Loucy (cell line): ENCODE measurements around the gene ETV2.

ENCODE experiments used
- H2AFZ ChIP-seq: fragments of 200-600 bp; sonication (generic); 2 replicates; pipeline ENCODE4 v1.6.0; 2016; ENCODE audit warnings: antibody characterized with exemption, mild to moderate bottlenecking, low read length, moderate library complexity
- H3F3A ChIP-seq: fragments of 200-600 bp; 2 replicates; pipeline ENCODE4 v1.6.0; 2016; ENCODE audit warnings: antibody characterized with exemption, low read depth, mild to moderate bottlenecking
- H3K27me3 ChIP-seq: fragments of 200-600 bp; sonication (generic); 2 replicates; pipeline ENCODE4 v1.6.1; 2014; ENCODE audit warnings: low read length, mild to moderate bottlenecking; ENCODE audit not compliant: insufficient read depth, poor library complexity, severe bottlenecking
- H3K36me3 ChIP-seq: fragments of 200-600 bp; sonication (generic); 2 replicates; pipeline ENCODE4 v1.6.1; 2016; ENCODE audit warnings: low read length; ENCODE audit not compliant: insufficient read depth
- H3K4me1 ChIP-seq: fragments of 200-600 bp; sonication (generic); 2 replicates; pipeline ENCODE4 v1.5.1; 2014; ENCODE audit warnings: low read length, mild to moderate bottlenecking; ENCODE audit not compliant: insufficient read depth, poor library complexity, severe bottlenecking
- H3K4me2 ChIP-seq: fragments of 200-600 bp; sonication (generic); 2 replicates; pipeline ENCODE4 v1.6.0; 2014; ENCODE audit warnings: antibody characterized with exemption, low read length, low read depth, mild to moderate bottlenecking; ENCODE audit not compliant: poor library complexity, severe bottlenecking
- H3K4me3 ChIP-seq: fragments of 200-600 bp; sonication (generic); 2 replicates; pipeline ENCODE4 v1.5.1; 2014; ENCODE audit warnings: low read length, mild to moderate bottlenecking, mixed read lengths; ENCODE audit not compliant: poor library complexity, severe bottlenecking
- H3K79me2 ChIP-seq: fragments of 200-600 bp; sonication (generic); 2 replicates; pipeline ENCODE4 v1.6.1; 2014; ENCODE audit warnings: low read length; ENCODE audit not compliant: insufficient read depth
- H3K9ac ChIP-seq: fragments of 200-600 bp; sonication (generic); 2 replicates; pipeline ENCODE4 v1.6.0; 2014; ENCODE audit warnings: mild to moderate bottlenecking, low read depth, low read length, moderate library complexity; ENCODE audit not compliant: poor library complexity, severe bottlenecking
- H3K9me2 ChIP-seq: fragments of 200-600 bp; sonication (generic); replicated peaks from 2 replicates; pipeline ENCODE4 v1.6.1; 2016; ENCODE audit warnings: low read depth, low read length, mixed read lengths
- H3K9me3 ChIP-seq: fragments of 200-600 bp; sonication (generic); 2 replicates; pipeline ENCODE4 v1.6.1; 2014; ENCODE audit warnings: mild to moderate bottlenecking, antibody characterized with exemption, low read length, low read depth; ENCODE audit not compliant: insufficient read depth
- H4K20me1 ChIP-seq: fragments of 200-600 bp; sonication (generic); 2 replicates; pipeline ENCODE4 v1.6.0; 2014; ENCODE audit warnings: antibody characterized with exemption, low read length, mild to moderate bottlenecking; ENCODE audit not compliant: insufficient read depth, poor library complexity, severe bottlenecking
- CTCF ChIP-seq: fragments of 200-600 bp; sonication (generic); conservative IDR thresholded peaks from 2 replicates; pipeline ENCODE4 v1.5.1; 2014; ENCODE audit warnings: mild to moderate bottlenecking, antibody characterized with exemption, low read length
- EZH2phosphoT487 ChIP-seq: fragments of 200-600 bp; IDR thresholded peaks from 2 replicates; pipeline ENCODE4 v1.6.1; 2018; ENCODE audit warnings: antibody characterized with exemption, mild to moderate bottlenecking, moderate library complexity, borderline replicate concordance

ETV2 gene

GRCh38 chr19:35629332-35629633, 12.3 kb upstream of the ETV2 start:
- peaks cover 29% of the 10 kb centered on the region; the same call in 1 of the 2 replicates for H3K36me3 ChIP-seq
- no peaks in the 10 kb centered on the region for H3K9me3 ChIP-seq
- peaks cover 5% of the 10 kb centered on the region for H4K20me1 ChIP-seq
- H3K4me3 ChIP-seq = peak overlapping the region; percentile 95
- H3K4me1 ChIP-seq = peaks cover 13% of the 10 kb centered on the region
- TF ChIP-seq CTCF = no peak
- no peak for TF ChIP-seq EZH2phosphoT487
- 0 out of 2 replicates have a peak overlapping the region, but pooled peaks have one; percentile 48 for H2AFZ ChIP-seq
- H3K4me2 ChIP-seq = peak overlapping the region; percentile 100
- peak overlapping the region; percentile 92 for H3K9ac ChIP-seq
- H3K27me3 ChIP-seq = no peaks in the 10 kb centered on the region
- H3F3A ChIP-seq = no peaks in the 10 kb centered on the region; the same call in 1 of the 2 replicates
- no peaks in the 10 kb centered on the region for H3K9me2 ChIP-seq
- H3K79me2 ChIP-seq = peaks cover 15% of the 10 kb centered on the region

- Histone ChIP-seq H3K9ac (no peak overlapping the region), H3K4me2 (no peak overlapping the region), H3K4me3 (no peak overlapping the region), H3K9me2 (no peaks in the 10 kb centered on the region), H4K20me1 (peaks cover 5% of the 10 kb centered on the region), H3K27me3 (no peaks in the 10 kb centered on the region), H2AFZ (no peak overlapping the region), H3K79me2 (peaks cover 14% of the 10 kb centered on the region), H3K36me3 (peaks cover 51% of the 10 kb centered on the region; the same call in 1 of the 2 replicates), H3K9me3 (no peaks in the 10 kb centered on the region), H3F3A (no peaks in the 10 kb centered on the region), H3K4me1 (peaks cover 5% of the 10 kb centered on the region)
- TF ChIP-seq EZH2phosphoT487 = no peak
- TF ChIP-seq CTCF = no peak
These were observed 7.7 kb upstream of the ETV2 start for GRCh38 chr19:35633727-35634440.

- H3K27me3 ChIP-seq = no peaks in the 10 kb centered on the region
- H3K9me3 ChIP-seq = no peaks in the 10 kb centered on the region
- TF ChIP-seq CTCF (no peak), EZH2phosphoT487 (no peak)
- H4K20me1 ChIP-seq = no peaks in the 10 kb centered on the region
- no peaks in the 10 kb centered on the region for H3F3A ChIP-seq
- H3K9me2 ChIP-seq = no peaks in the 10 kb centered on the region
- H3K4me2 ChIP-seq = no peak overlapping the region
- no peak overlapping the region for H3K9ac ChIP-seq
- H3K4me3 ChIP-seq = no peak overlapping the region
- no peak overlapping the region for H2AFZ ChIP-seq
- peaks cover 47% of the 10 kb centered on the region; the same call in 1 of the 2 replicates for H3K36me3 ChIP-seq
- no peaks in the 10 kb centered on the region for H3K4me1 ChIP-seq
- no peaks in the 10 kb centered on the region for H3K79me2 ChIP-seq
These were observed 4.9 kb upstream of the ETV2 start for GRCh38 chr19:35636651-35637050.
